ENCODE measurements around the gene KLRC1. TPM values are rescaled to one million over a fixed set of nuclear protein-coding genes. Genes with fewer than 3 reads are reported as not detected.

KLRC1 gene
- total RNA-seq, 2 experiments from 2014 or later, result not detected

GRCh38 chr12:10405294-10405693, 47.9 kb downstream of the KLRC1 start:
- CTCF ChIA-PET, result no interaction called here
- Mint-ChIP-seq H3K4me3 (no peak overlapping the region), H3K36me3 (ENCODE audit: low read depth) (no peaks in the 10 kb centered on the region), H3K27ac (no peak overlapping the region), H3K27me3 (peaks cover 9% of the 10 kb centered on the region), H3K4me1 (ENCODE audit: low read depth) (no peaks in the 10 kb centered on the region), H3K9me3 (no peaks in the 10 kb centered on the region)
- Histone ChIP-seq H3K27ac (ENCODE audit: low read depth in 1 of 2, low read length in 2 of 2) (no peak overlapping the region), H3K4me3 (ENCODE audit: low read length) (no peak overlapping the region), H3K9me3 (ENCODE audit: control insufficient read depth in 1 of 2, insufficient read depth in 1 of 2, low read length in 2 of 2) (no peaks in the 10 kb centered on the region), H3K36me3 (ENCODE audit: insufficient read depth, low read length) (no peaks in the 10 kb centered on the region), H3K4me1 (ENCODE audit: insufficient read depth, low read length) (no peaks in the 10 kb centered on the region), H3K27me3 (ENCODE audit: control insufficient read depth in 1 of 2, insufficient read depth in 2 of 2, low read length in 2 of 2) (no peaks in the 10 kb centered on the region)
- intact Hi-C loops (cut with DNase I, micrococcal nuclease), result no loop called here
- ATAC-seq (ENCODE audit: poor library complexity), result no peak
- POLR2A ChIA-PET, result interaction anchor here (1.1 kb wide), 1 partner anchor 40 kb away, joined by 3 read pairs; no protein-coding TSS in a partner anchor
- DNase-seq, result no peak
- no peak for TF ChIP-seq CTCF (IDR thresholded peaks at IDR 0.05)

GRCh38 chr12:10404798-10405197, 48.4 kb downstream of the KLRC1 start:
- intact Hi-C loops (cut with DNase I, micrococcal nuclease), result no loop called here
- no peaks in the 10 kb centered on the region for H3K36me3 Mint-ChIP-seq (ENCODE audit: low read depth)

GRCh38 chr12:10400829-10401228, 52.3 kb downstream of the KLRC1 start:
- H3K27ac Mint-ChIP-seq, result no peak overlapping the region
- intact Hi-C loops (cut with DNase I, micrococcal nuclease), result no loop called here
- peaks cover 0 to 6% of the 10 kb centered on the region in 2 experiments for H3K27me3 ChIP-seq (ENCODE audit: control insufficient read depth in 1 of 2, insufficient read depth in 2 of 2, low read length in 2 of 2)
- no peaks in the 10 kb centered on the region for H3K9me3 Mint-ChIP-seq
- H3K4me1 ChIP-seq (ENCODE audit: insufficient read depth, low read length), result no peaks in the 10 kb centered on the region
- CTCF ChIA-PET, result no interaction called here
- no peak for DNase-seq
- H3K36me3 Mint-ChIP-seq (ENCODE audit: low read depth), result no peaks in the 10 kb centered on the region
- peaks cover 19% of the 10 kb centered on the region for H3K27me3 Mint-ChIP-seq
- no peak overlapping the region for H3K4me3 Mint-ChIP-seq
- no peak for TF ChIP-seq CTCF (IDR thresholded peaks at IDR 0.05)
- H3K9me3 ChIP-seq (ENCODE audit: control insufficient read depth in 1 of 2, insufficient read depth in 1 of 2, low read length in 2 of 2), result no peaks in the 10 kb centered on the region
- H3K27ac ChIP-seq (ENCODE audit: low read depth in 1 of 2, low read length in 2 of 2), result no peak overlapping the region
- H3K4me3 ChIP-seq (ENCODE audit: low read length), result no peak overlapping the region
- no peaks in the 10 kb centered on the region for H3K36me3 ChIP-seq (ENCODE audit: insufficient read depth, low read length)
- no peak for ATAC-seq (ENCODE audit: poor library complexity)
- POLR2A ChIA-PET, result no interaction called here
- H3K4me1 Mint-ChIP-seq (ENCODE audit: low read depth), result peaks cover under 1% of the 10 kb centered on the region

More at GRCh38 chr12:10404798-10405197, 48.4 kb downstream of the KLRC1 start:
- no peaks in the 10 kb centered on the region for H3K9me3 Mint-ChIP-seq
- H3K4me1 ChIP-seq (ENCODE audit: insufficient read depth, low read length), result no peaks in the 10 kb centered on the region
- ChIA-PET CTCF (no interaction called here), POLR2A (interaction anchor here (1.1 kb wide), 1 partner anchor 40 kb away, joined by 3 read pairs; no protein-coding TSS in a partner anchor)
- TF ChIP-seq CTCF (IDR thresholded peaks at IDR 0.05), result no peak
- H3K36me3 ChIP-seq (ENCODE audit: insufficient read depth, low read length), result no peaks in the 10 kb centered on the region
- H3K27ac ChIP-seq (ENCODE audit: low read depth in 1 of 2, low read length in 2 of 2), result no peak overlapping the region
- H3K4me3 ChIP-seq (ENCODE audit: low read length), result no peak overlapping the region
- DNase-seq (no peak), ATAC-seq (ENCODE audit: poor library complexity) (no peak)
- H3K27me3 Mint-ChIP-seq, result peaks cover 9% of the 10 kb centered on the region
- H3K27me3 ChIP-seq (ENCODE audit: control insufficient read depth in 1 of 2, insufficient read depth in 2 of 2, low read length in 2 of 2), result no peaks in the 10 kb centered on the region
- H3K4me1 Mint-ChIP-seq (ENCODE audit: low read depth), result no peaks in the 10 kb centered on the region
- H3K4me3 Mint-ChIP-seq, result no peak overlapping the region
- no peak overlapping the region for H3K27ac Mint-ChIP-seq
- no peaks in the 10 kb centered on the region for H3K9me3 ChIP-seq (ENCODE audit: control insufficient read depth in 1 of 2, insufficient read depth in 1 of 2, low read length in 2 of 2)
